HepG2 (cell line): Measurements from ENCODE around the gene ZMYND8.

ENCODE experiments used
- NFYB ChIP-seq: sonication (generic); formaldehyde crosslinking; IDR thresholded peaks from 2 replicates; pipeline ENCODE4 v1.4.0; 2020; ENCODE audit warnings: missing genetic modification reagents
- YEATS2 ChIP-seq: sonication (generic); formaldehyde crosslinking; IDR thresholded peaks from 2 replicates; pipeline ENCODE4 v1.4.0; 2020; ENCODE audit warnings: missing genetic modification reagents, borderline replicate concordance
- TF ChIP-seq, protein P1 (sequence below): sonication (generic); formaldehyde crosslinking; IDR thresholded peaks from 2 replicates; pipeline ENCODE4 v1.5.0; 2020; ENCODE audit warnings: mild to moderate bottlenecking, missing genetic modification reagents, moderate library complexity
- TF ChIP-seq, protein P2 (sequence below): sonication (generic); formaldehyde crosslinking; conservative IDR thresholded peaks from 2 replicates; pipeline ENCODE4 v1.4.0; 2020; ENCODE audit warnings: missing genetic modification reagents

GRCh38 chr20:47303736-47304135 lies 52.8 kb downstream of the ZMYND8 start:
- TF ChIP-seq, protein P1, sequence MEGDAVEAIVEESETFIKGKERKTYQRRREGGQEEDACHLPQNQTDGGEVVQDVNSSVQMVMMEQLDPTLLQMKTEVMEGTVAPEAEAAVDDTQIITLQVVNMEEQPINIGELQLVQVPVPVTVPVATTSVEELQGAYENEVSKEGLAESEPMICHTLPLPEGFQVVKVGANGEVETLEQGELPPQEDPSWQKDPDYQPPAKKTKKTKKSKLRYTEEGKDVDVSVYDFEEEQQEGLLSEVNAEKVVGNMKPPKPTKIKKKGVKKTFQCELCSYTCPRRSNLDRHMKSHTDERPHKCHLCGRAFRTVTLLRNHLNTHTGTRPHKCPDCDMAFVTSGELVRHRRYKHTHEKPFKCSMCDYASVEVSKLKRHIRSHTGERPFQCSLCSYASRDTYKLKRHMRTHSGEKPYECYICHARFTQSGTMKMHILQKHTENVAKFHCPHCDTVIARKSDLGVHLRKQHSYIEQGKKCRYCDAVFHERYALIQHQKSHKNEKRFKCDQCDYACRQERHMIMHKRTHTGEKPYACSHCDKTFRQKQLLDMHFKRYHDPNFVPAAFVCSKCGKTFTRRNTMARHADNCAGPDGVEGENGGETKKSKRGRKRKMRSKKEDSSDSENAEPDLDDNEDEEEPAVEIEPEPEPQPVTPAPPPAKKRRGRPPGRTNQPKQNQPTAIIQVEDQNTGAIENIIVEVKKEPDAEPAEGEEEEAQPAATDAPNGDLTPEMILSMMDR = no peak
- TF ChIP-seq, protein P2, sequence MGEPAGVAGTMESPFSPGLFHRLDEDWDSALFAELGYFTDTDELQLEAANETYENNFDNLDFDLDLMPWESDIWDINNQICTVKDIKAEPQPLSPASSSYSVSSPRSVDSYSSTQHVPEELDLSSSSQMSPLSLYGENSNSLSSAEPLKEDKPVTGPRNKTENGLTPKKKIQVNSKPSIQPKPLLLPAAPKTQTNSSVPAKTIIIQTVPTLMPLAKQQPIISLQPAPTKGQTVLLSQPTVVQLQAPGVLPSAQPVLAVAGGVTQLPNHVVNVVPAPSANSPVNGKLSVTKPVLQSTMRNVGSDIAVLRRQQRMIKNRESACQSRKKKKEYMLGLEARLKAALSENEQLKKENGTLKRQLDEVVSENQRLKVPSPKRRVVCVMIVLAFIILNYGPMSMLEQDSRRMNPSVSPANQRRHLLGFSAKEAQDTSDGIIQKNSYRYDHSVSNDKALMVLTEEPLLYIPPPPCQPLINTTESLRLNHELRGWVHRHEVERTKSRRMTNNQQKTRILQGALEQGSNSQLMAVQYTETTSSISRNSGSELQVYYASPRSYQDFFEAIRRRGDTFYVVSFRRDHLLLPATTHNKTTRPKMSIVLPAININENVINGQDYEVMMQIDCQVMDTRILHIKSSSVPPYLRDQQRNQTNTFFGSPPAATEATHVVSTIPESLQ (CRISPR knock-in tag) = no peak
- no peak for TF ChIP-seq NFYB (CRISPR knock-in tag)
- TF ChIP-seq YEATS2 (CRISPR knock-in tag) = no peak
